ENCODE measurements around the gene FAM174B. TPM values are rescaled to one million over a fixed set of nuclear protein-coding genes. Genes with fewer than 3 reads are reported as not detected.

The FAM174B gene
- total and polyA plus RNA-seq, 9 donors: 2.5 to 31.5 (median 15.4) TPM

DNA sequence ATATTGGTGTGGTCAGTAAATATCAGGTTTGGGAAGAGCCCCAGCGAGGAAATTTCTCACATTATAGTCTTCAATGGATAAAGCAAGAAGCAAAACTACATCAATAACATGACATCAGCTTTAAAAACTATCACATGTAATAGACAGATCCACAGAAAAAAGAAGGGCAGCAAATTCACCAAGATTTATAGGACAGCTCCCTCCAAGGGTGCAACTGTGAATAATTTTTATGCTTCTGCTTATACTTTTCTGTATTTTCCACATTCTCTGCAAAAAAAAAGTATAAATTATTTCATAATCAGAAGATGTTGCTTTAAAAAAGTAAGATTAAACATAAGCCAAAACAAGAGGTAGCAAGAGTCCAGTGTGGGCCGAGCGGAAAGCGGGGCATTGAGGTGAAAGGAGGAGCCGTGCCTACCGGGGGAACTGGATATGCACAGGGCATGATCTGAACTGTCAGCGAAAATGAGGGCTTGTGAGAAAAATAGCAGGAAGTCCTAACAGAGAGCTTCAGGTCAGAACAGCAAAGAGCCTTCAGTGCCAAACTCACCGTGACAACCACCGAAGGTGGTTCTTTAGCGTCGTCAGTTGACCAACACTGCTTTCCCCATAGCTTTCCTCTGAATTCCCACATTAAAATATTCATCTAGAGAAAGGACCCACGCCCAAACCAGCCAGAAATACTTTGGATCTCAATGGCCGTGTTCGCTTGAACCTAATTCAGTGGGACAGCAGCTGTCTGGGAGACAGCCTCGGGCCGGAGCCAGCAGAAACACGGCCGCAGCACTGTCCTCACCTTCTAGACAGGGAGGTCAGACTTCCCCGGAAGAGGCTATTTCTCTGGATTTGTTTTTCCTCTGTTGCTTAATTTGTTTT is 59.8 kb downstream of the FAM174B start:
- H3K36me3 ChIP-seq: no peaks in the 10 kb centered on the region
- peaks cover 2% of the 10 kb centered on the region for H3K4me1 ChIP-seq (ENCODE audit: insufficient read depth)
- 51 to 70% (median 68%) methylated on average over 19 of the region's 19 CpGs for WGBS, 3 donors
- no peaks in the 10 kb centered on the region for H3K27me3 ChIP-seq
- intact Hi-C loops (cut with DNase I): no loop called here
- no peaks in the 10 kb centered on the region for H3K9me3 ChIP-seq
- no peak overlapping the region for H3K27ac ChIP-seq
- DNase-seq: no peak
- H3K4me3 ChIP-seq: no peak overlapping the region
- TF ChIP-seq, protein P1, sequence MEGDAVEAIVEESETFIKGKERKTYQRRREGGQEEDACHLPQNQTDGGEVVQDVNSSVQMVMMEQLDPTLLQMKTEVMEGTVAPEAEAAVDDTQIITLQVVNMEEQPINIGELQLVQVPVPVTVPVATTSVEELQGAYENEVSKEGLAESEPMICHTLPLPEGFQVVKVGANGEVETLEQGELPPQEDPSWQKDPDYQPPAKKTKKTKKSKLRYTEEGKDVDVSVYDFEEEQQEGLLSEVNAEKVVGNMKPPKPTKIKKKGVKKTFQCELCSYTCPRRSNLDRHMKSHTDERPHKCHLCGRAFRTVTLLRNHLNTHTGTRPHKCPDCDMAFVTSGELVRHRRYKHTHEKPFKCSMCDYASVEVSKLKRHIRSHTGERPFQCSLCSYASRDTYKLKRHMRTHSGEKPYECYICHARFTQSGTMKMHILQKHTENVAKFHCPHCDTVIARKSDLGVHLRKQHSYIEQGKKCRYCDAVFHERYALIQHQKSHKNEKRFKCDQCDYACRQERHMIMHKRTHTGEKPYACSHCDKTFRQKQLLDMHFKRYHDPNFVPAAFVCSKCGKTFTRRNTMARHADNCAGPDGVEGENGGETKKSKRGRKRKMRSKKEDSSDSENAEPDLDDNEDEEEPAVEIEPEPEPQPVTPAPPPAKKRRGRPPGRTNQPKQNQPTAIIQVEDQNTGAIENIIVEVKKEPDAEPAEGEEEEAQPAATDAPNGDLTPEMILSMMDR (IDR thresholded peaks at IDR 0.05): no peak
- TF ChIP-seq POLR2A (IDR thresholded peaks at IDR 0.05) (no peak), EP300 (IDR thresholded peaks at IDR 0.05) (no peak)

DNA sequence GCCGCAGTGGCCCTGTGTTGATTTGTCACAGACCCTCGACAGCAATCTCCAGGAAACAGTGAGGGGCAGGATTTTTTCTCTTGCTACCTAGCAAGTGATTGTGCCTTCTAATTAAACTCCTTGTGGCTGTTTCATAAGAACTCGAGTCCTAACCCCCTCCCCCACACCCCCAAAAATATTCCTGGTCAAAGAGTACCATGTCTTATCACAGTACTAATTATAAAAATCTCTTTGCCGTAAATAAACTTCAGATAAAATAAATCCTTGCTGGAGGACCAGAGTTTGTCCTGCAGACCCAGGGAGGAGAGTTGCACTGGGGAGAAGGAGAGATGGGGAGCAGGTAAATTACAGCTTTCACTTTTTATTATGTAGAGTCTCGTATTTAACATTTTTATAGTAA is 64.3 kb downstream of the FAM174B start:
- peaks cover 2% of the 10 kb centered on the region for H3K4me1 ChIP-seq (ENCODE audit: insufficient read depth)
- no peak for DNase-seq
- H3K4me3 ChIP-seq: no peak overlapping the region
- no peaks in the 10 kb centered on the region for H3K36me3 ChIP-seq
- TF ChIP-seq EP300 (IDR thresholded peaks at IDR 0.05) (no peak), POLR2A (IDR thresholded peaks at IDR 0.05) (no peak)
- TF ChIP-seq, protein P1 (IDR thresholded peaks at IDR 0.05): no peak
- H3K27ac ChIP-seq: no peak overlapping the region
- 61 to 66% (median 64%) methylated on average over 5 of the region's 5 CpGs for WGBS, 3 donors
- H3K27me3 ChIP-seq: no peaks in the 10 kb centered on the region
- H3K9me3 ChIP-seq: no peaks in the 10 kb centered on the region
- intact Hi-C loops (cut with DNase I): no loop called here

DNA sequence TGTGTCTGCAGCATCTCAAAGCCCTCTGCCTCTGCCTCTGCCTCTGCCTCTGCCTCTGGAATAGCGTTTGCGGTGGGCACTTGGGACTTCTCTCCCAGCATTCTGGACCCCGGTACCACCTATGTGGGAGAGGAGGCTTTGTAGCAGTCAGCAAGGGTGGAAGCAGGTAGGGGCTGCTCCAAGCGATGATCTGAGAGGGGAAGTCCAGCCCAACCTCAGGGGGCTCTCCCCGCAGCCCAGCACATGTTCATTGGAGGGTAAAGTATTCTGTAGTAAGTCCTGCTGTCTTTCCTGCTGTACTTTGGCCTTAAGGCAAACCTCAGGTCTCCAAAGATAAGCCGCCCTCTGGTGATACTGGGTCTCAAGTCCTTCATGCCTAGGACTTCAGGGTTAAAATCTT is 68.6 kb downstream of the FAM174B start:
- no peaks in the 10 kb centered on the region for H3K27me3 ChIP-seq
- no peaks in the 10 kb centered on the region for H3K9me3 ChIP-seq
- intact Hi-C loops (cut with DNase I): no loop called here
- 87 to 90% (median 87%) methylated on average over 6 of the region's 6 CpGs for WGBS, 3 donors
- H3K4me1 ChIP-seq (ENCODE audit: insufficient read depth): no peaks in the 10 kb centered on the region
- H3K27ac ChIP-seq: no peak overlapping the region
- no peak for DNase-seq
- H3K36me3 ChIP-seq: no peaks in the 10 kb centered on the region
- TF ChIP-seq, protein P1 (IDR thresholded peaks at IDR 0.05): no peak
- TF ChIP-seq EP300 (IDR thresholded peaks at IDR 0.05) (no peak), POLR2A (IDR thresholded peaks at IDR 0.05) (no peak)
- no peak overlapping the region for H3K4me3 ChIP-seq

DNA sequence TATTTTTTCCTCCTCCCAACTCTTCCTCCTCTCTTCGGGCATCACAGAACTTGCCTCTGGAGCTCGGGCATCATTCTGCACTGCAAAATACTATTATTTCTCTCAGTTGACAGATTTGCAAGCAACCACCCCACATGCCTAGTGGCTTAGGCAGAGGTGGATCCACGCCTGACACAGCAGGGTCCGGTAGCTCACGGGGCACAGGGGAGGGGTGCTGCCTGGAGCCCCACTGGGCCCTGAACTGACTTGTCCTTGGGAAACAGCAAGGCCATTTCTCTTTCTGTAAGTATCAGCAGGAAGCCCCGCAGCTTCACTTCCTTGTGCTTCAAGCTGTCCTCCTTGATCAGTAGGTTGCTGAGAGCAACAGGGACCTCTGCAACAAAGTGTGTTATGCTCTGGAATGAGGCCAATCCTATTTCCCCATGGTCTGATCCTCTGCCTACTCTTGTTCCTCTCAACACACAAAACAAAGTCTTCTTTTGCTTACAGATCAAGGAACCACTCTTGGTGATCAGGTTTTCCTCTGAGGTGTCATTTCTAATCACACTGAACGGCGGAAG is 69.1 kb downstream of the FAM174B start:
- DNase-seq: no peak
- 77 to 78% (median 78%) methylated on average over 8 of the region's 8 CpGs for WGBS, 3 donors
- no peaks in the 10 kb centered on the region for H3K9me3 ChIP-seq
- intact Hi-C loops (cut with DNase I): no loop called here
- H3K4me3 ChIP-seq: no peak overlapping the region
- no peaks in the 10 kb centered on the region for H3K27me3 ChIP-seq
- no peaks in the 10 kb centered on the region for H3K4me1 ChIP-seq (ENCODE audit: insufficient read depth)
- TF ChIP-seq, protein P1 (IDR thresholded peaks at IDR 0.05): no peak
- no peak for TF ChIP-seq EP300 (IDR thresholded peaks at IDR 0.05)
- no peak for TF ChIP-seq POLR2A (IDR thresholded peaks at IDR 0.05)
- no peak overlapping the region for H3K27ac ChIP-seq
- no peaks in the 10 kb centered on the region for H3K36me3 ChIP-seq

All from ovary (tissue), 9 donors.